K562 (cell line): ENCODE results near the gene DMAC2. TPM values are rescaled to one million over a fixed set of nuclear protein-coding genes. Genes with fewer than 3 reads are reported as not detected.

Source experiments
- ATAC-seq: fragments of 200-7000 bp; cut with Tn5 transposase; 3 replicates; pipeline ENCODE4 v1.9.1; 2020; ENCODE audit warnings: moderate library complexity
- BruUV-seq: library from RNA; stranded (reverse); fragments of 400-500 nt; replicated peaks from 2 replicates; lab custom pipeline; 2021; lab: Mats Ljungman, UMichigan
- CTCF ChIA-PET: fragments of 300-600 bp; formaldehyde crosslinking; extraction: SDS; loops from one replicate; lab custom pipeline; 2021; ENCODE audit warnings: low intra/inter-chr PET ratio; lab: Yijun Ruan, JAX
- POLR2A ChIA-PET: fragments of 300-600, 350-650 bp; sonication (Branson Sonifier 250); formaldehyde crosslinking; extraction: SDS; loops from one replicate; lab custom pipeline; 2021; ENCODE audit warnings: antibody characterized with exemption, inconsistent platforms; lab: Yijun Ruan, JAX
- DNase-seq, 4 experiments: peaks; one replicate each; pipeline versions ENCODE4 v3.0.0 to v3.0.0-alpha.2; 2011 to 2018; ENCODE audit warnings: low spot score in 3 of 4, mixed read lengths in 3 of 4; ENCODE audit errors: extremely low read depth in 1 of 4
- FAIRE-seq: peaks from 2 replicates; lab custom pipeline; 2011; peaks lifted over from hg19 to GRCh38; lab: Jason Lieb, UNC
- H2AFZ ChIP-seq: 2 replicates; pipeline ENCODE4 v1.6.0; 2011; ENCODE audit warnings: low read depth, low read length, control low read depth, inconsistent platforms
- H3K27ac ChIP-seq: fragments of 200-600 bp; 3 replicates; pipeline ENCODE4 v1.8.0; 2011; ENCODE audit warnings: low read depth, mild to moderate bottlenecking, control low read depth, inconsistent platforms, low read length, moderate library complexity, mixed read lengths; ENCODE audit errors: extremely low read depth
- H3K27me3 ChIP-seq, 2 experiments: fragments of 300-600 bp in 1 of 2; 2 replicates in 1 of 2; 3 replicates in 1 of 2; pipeline versions ENCODE4 v1.6.0 to v1.8.0; 2011; ENCODE audit warnings: inconsistent platforms in 2 of 2, low read length in 2 of 2, mild to moderate bottlenecking in 1 of 2, mixed read lengths in 1 of 2, moderate library complexity in 1 of 2; ENCODE audit not compliant: control insufficient read depth in 2 of 2, insufficient read depth in 2 of 2
- H3K36me3 ChIP-seq: fragments of 300-600 bp; 3 replicates; pipeline ENCODE4 v1.8.0; 2011; ENCODE audit warnings: mild to moderate bottlenecking, low read length, inconsistent platforms; ENCODE audit not compliant: control insufficient read depth, insufficient read depth
- H3K4me1 ChIP-seq, 2 experiments: fragments of 200-600 bp in 1 of 2; replicated peaks in 1 of 2; 2 replicates in 1 of 2; 3 replicates in 1 of 2; pipeline versions ENCODE4 v1.5.1 to v1.8.0; 2011; ENCODE audit warnings: inconsistent platforms in 2 of 2, low read length in 2 of 2, mild to moderate bottlenecking in 1 of 2, mixed read lengths in 1 of 2, moderate library complexity in 1 of 2; ENCODE audit not compliant: control insufficient read depth in 2 of 2, insufficient read depth in 2 of 2
- H3K4me2 ChIP-seq: 2 replicates; pipeline ENCODE4 v1.6.1; 2011; ENCODE audit warnings: low read length, control low read depth, inconsistent platforms, mixed read lengths; ENCODE audit not compliant: insufficient read depth
- H3K4me3 ChIP-seq: fragments of 200-600 bp; sonication (generic), shearing (Covaris generic); 2 replicates; pipeline ENCODE4 v1.5.1; 2016; ENCODE audit warnings: control low read depth, inconsistent platforms
- H3K79me2 ChIP-seq: fragments of 200-600 bp; 3 replicates; pipeline ENCODE4 v1.8.0; 2011; ENCODE audit warnings: low read length, inconsistent platforms; ENCODE audit not compliant: control insufficient read depth, insufficient read depth
- H3K9ac ChIP-seq, 2 experiments: 2 replicates each; pipeline versions ENCODE4 v1.6.0 to v1.6.1; 2011; ENCODE audit warnings: low read depth in 2 of 2, low read length in 2 of 2, control low read depth in 1 of 2, inconsistent platforms in 1 of 2, mild to moderate bottlenecking in 1 of 2, mixed read lengths in 1 of 2; ENCODE audit not compliant: insufficient read depth in 1 of 2
- H3K9me1 ChIP-seq: one replicate; pipeline ENCODE4 v1.6.0; 2011; ENCODE audit warnings: inconsistent platforms, mild to moderate bottlenecking, low read length, moderate library complexity; ENCODE audit not compliant: control insufficient read depth, insufficient read depth
- H3K9me3 ChIP-seq: replicated peaks from 2 replicates; pipeline ENCODE4 v1.5.1; 2011; ENCODE audit warnings: low read depth, low read length, inconsistent platforms; ENCODE audit not compliant: control insufficient read depth, insufficient read depth
- H4K20me1 ChIP-seq: replicated peaks from 2 replicates; pipeline ENCODE4 v1.6.1; 2011; ENCODE audit warnings: low read length, inconsistent platforms, mixed read lengths; ENCODE audit not compliant: control insufficient read depth, insufficient read depth
- HSF4 ChIP-seq: fragments of 250-450 bp; sonication (Bioruptor Pico); IDR thresholded peaks from 2 replicates; pipeline ENCODE4 v2.1.2; 2022; ENCODE audit warnings: mild to moderate bottlenecking, moderate library complexity, borderline replicate concordance
- ID3 ChIP-seq, 2 experiments: fragments of 250-450 bp in 1 of 2; fragments of 450-650 bp in 1 of 2; sonication (Bioruptor Pico) in 1 of 2; IDR thresholded peaks; 2 replicates each; pipeline versions ENCODE4 v1.6.1 to v1.8.0; 2016 to 2021; ENCODE audit warnings: mild to moderate bottlenecking in 2 of 2, moderate library complexity in 2 of 2, missing compliant biosample characterization in 1 of 2, missing genetic modification characterization in 1 of 2
- NRF1 ChIP-seq, 2 experiments: fragments of 450-650 bp; IDR thresholded peaks in 1 of 2; conservative IDR thresholded peaks in 1 of 2; 2 replicates each; pipeline ENCODE4 v1.6.1; 2014; ENCODE audit warnings: mild to moderate bottlenecking in 2 of 2
- RREB1 ChIP-seq: fragments of 250-450 bp; sonication (Bioruptor Pico); IDR thresholded peaks from 2 replicates; pipeline ENCODE4 v1.4.0; 2020
- SMAD3 ChIP-seq: fragments of 450-650 bp; formaldehyde crosslinking; conservative IDR thresholded peaks from 2 replicates; pipeline ENCODE4 v1.4.0; 2020; ENCODE audit warnings: mild to moderate bottlenecking
- SMARCA5 ChIP-seq: fragments of 450-650 bp; IDR thresholded peaks from 2 replicates; pipeline ENCODE4 v1.6.1; 2016
- TCF7L2 ChIP-seq: fragments of 150-350 bp; IDR thresholded peaks from 2 replicates; pipeline ENCODE4 v1.6.1; 2016; ENCODE audit warnings: low read depth, mild to moderate bottlenecking, low read length, moderate library complexity
- ZBTB11 ChIP-seq, 3 experiments: fragments of 200-800 bp in 1 of 3; fragments of 250-450 bp in 1 of 3; fragments of 450-650 bp in 1 of 3; sonication (Bioruptor Pico) in 1 of 3; sonication (Bioruptor generic) in 1 of 3; formaldehyde crosslinking in 1 of 3; IDR thresholded peaks; 2 replicates each; pipeline versions ENCODE4 v1.6.1 to v1.8.0; 2016 to 2022; ENCODE audit warnings: mild to moderate bottlenecking in 2 of 3, missing genetic modification characterization in 2 of 3, missing compliant biosample characterization in 1 of 3, moderate library complexity in 1 of 3
- ZKSCAN1 ChIP-seq: fragments of 150-350 bp; IDR thresholded peaks from 2 replicates; pipeline ENCODE4 v1.6.1; 2016; ENCODE audit warnings: low read depth, low read length
- ZNF24 ChIP-seq: fragments of 450-650 bp; IDR thresholded peaks from 2 replicates; pipeline ENCODE4 v1.6.1; 2016
- ZNF445 ChIP-seq: fragments of 250-450 bp; sonication (Bioruptor Pico); IDR thresholded peaks from 2 replicates; pipeline ENCODE4 v1.4.0; 2020; ENCODE audit warnings: low read depth, mild to moderate bottlenecking, moderate library complexity
- WGBS: fragments of 100-300 bp; shearing (Covaris generic); methylation state at CpG from one replicate; pipeline ENCODE4 v1.1.6; 2016; ENCODE audit warnings: low coverage, mixed read lengths; ENCODE audit not compliant: insufficient coverage; ENCODE audit errors: missing lambda C conversion rate; 5-methylcytosine and 5-hydroxymethylcytosine counted together
- in situ Hi-C: fragments of 300-500 bp; cut with MboI; formaldehyde crosslinking; loops from 4 replicates; pipeline ENCODE4 v1.15.0; 2018; ENCODE audit warnings: inconsistent platforms, mixed read lengths
- intact Hi-C: fragments of 100-400 bp; cut with micrococcal nuclease; formaldehyde crosslinking; loops from 2 replicates; pipeline ENCODE4 v1.14.2; 2022
- polyA plus RNA-seq, 8 experiments: library from polyadenylated mRNA; depleted of rRNA in 4 of 8; stranded (reverse) in 5 of 8; unstranded in 3 of 8; fragments of >200 nt; fragmentation: Nextera tagmentation in 2 of 8; fragmentation: Illumina TruSeq in 1 of 8; extraction: Ambion mirVana in 2 of 8; extraction: Trizol in 1 of 8; gene quantifications; 2 replicates each; pipeline versions ENCODE4 v1.2.1 to v1.2.3, GENCODE V29; 2011 to 2014; ENCODE audit warnings: inconsistent platforms in 1 of 8, missing spikeins in 1 of 8
- total RNA-seq, 7 experiments: library from RNA; depleted of rRNA in 6 of 7; stranded (reverse); fragments of >200 nt in 6 of 7; fragmentation: Illumina TruSeq in 2 of 7; extraction: Trizol in 2 of 7; gene quantifications; 2 replicates each; pipeline versions ENCODE4 v1.2.1 to v1.2.3, GENCODE V29; 2011 to 2021; ENCODE audit warnings: low replicate concordance in 1 of 7

Gene DMAC2
- total and polyA plus RNA-seq, 9 of the 15 experiments (the other 6 are each of a cell fraction or from before 2014, with no cell fraction given), result 12.9 to 61.2 (median 43.1) TPM

- Histone ChIP-seq H4K20me1 (no peaks in the 10 kb centered on the region), H3K4me3 (no peak overlapping the region), H3K27me3 (no peaks in the 10 kb centered on the region), H3K9me1 (no peaks in the 10 kb centered on the region), H3K9me3 (no peaks in the 10 kb centered on the region), H3K9ac (no peak overlapping the region), H3K4me2 (no peak overlapping the region), H3K4me1 (peaks cover 4 to 5% of the 10 kb centered on the region in 2 experiments; a peak in 2 of 5 replicates), H3K79me2 (peaks cover 9% of the 10 kb centered on the region), H3K36me3 (no peaks in the 10 kb centered on the region), H3K27ac (no peak overlapping the region), H2AFZ (no peak overlapping the region)
- DNase-seq (no peak), ATAC-seq (no peak), FAIRE-seq (no peak)
- ChIA-PET POLR2A (interaction anchor here (0.6 to 0.7 kb wide), 2 partner anchors 33 to 244 kb away, joined by 3 to 4 read pairs; no protein-coding TSS in a partner anchor), CTCF (no interaction called here)
- WGBS, result 80% methylated on average over 12 of the region's 12 CpGs
- in situ Hi-C loops (no loop called here), intact Hi-C loops (no loop called here)
- no TSS peak for BruUV-seq
- TF ChIP-seq HSF4 (CRISPR knock-in tag) (no peak), ZKSCAN1 (no peak), SMARCA5 (no peak), ZBTB11 (CRISPR knock-in tag; IDR thresholded peaks at IDR 0.05) (no peak), TCF7L2 (no peak), ZNF445 (no peak), ZNF24 (no peak), ID3 (CRISPR knock-in tag; IDR thresholded peaks at IDR 0.05) (no peak), ID3 (tag; IDR thresholded peaks at IDR 0.05) (no peak), NRF1 (conservative IDR thresholded peaks at IDR 0.05 in 1 of 2, IDR thresholded peaks at IDR 0.05 in 1 of 2) (no peak), RREB1 (no peak), SMAD3 (CRISPR knock-in tag) (no peak)
Measured at GRCh38 chr19:41403181-41403970, 36.3 kb downstream of the DMAC2 start.
